Right renal cortex interstitium (tissue), 3 donors: Measurements from ENCODE around the gene UROC1. TPM values are rescaled to one million over a fixed set of nuclear protein-coding genes. Genes with fewer than 3 reads are reported as not detected.

Source experiments
- DNase-seq, 3 donors: peaks; one replicate each; pipeline ENCODE4 v3.0.0-alpha.2; 2013; ENCODE audit warnings: low read depth in 3 of 3, low spot score in 2 of 3
- polyA plus RNA-seq, 3 donors: library from polyadenylated mRNA; unstranded; fragments of 120-200 nt; gene quantifications; one replicate each; pipeline ENCODE4 v1.2.1, GENCODE V29; 2013; ENCODE audit not compliant: insufficient read length in 3 of 3

UROC1 gene
- polyA plus RNA-seq, 3 donors: 0.04 to 0.11 (median 0.07) TPM

DNA sequence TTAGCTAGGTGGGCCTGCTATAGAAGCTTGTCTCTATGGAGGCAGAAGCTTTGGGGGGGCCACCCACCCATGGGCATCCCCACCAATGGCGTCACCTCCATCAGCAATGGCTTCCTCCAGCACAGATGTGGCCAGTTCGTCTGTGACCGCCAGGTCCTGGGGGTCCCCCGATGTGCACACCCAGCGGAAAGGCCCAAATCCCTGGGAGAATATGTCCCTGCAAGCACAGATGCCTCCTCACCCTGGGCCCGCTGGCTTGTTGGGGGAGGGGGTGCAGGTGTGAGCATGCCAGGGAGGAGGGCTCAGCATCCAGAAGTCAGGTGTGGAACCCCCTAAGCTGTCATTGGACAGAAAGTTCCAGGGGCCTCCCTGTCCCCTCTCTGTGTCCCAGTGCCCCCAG lies 19.6 kb downstream of the UROC1 start:
- no peak for DNase-seq

DNA sequence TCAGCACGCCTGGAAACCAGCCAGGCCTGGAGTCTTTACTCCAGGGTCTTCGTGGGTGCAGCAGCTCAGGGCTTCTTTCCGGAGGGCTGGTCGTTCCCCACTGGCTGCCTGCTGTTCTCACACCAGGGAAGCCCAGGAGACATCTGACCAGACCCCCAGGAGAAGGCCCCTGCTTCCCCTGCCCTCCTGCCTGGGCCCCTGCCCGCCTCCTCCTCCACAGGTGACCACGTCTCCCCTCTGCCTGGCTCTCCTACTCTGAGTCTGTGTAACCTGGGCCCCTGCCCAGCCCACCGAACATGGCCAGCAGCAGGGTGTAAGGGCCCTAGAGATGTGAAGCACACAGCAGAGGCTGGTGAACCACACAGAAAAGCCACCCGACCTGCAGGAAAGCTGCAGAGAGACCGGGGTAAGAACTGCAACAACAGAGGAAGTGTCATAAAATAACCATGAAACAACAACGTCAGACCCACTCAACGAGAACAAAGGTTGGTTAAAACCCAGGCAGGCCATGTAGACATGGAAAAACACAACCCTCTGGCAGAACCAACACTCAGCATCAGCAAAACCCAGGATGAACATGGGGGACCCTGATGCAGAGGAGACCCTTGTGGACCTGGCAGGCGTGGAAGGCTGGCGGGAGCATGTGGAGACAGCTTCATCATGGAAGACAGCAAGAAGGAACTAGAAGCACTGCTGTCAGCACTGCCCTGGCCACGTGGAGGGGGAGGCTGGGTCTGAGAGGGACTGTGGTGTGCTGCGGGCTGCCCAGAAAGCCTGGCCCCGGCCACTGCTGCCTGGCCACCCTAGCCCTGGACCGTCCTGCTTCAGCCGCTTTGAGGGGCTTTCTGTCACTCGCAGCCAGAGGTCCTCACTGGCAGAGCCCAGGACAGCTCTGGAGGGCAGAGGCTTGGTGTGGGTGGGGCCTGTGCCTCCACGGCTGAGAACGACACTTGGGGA lies 20.4 kb downstream of the UROC1 start:
- DNase-seq: no peak

DNA sequence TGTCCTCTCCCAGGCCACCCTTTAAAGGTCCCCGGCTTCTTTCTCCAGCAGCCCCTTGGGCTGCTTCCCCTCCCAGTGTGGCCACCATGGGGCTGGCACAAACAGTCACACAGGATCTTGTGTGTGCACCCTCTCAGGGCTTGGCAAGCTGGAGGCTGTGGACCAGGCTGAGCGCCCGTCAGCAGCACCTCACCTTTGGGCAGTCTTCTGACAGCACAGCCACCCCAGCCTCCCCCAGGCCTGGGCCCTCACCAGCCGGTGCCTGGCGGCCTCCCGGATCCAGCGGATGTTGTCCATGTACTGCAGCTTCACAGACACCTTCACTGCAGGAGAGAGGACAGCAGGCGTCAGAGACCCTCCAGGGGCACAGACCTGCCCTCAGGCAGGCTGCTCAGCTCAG lies 21.8 kb downstream of the UROC1 start:
- no peak for DNase-seq

DNA sequence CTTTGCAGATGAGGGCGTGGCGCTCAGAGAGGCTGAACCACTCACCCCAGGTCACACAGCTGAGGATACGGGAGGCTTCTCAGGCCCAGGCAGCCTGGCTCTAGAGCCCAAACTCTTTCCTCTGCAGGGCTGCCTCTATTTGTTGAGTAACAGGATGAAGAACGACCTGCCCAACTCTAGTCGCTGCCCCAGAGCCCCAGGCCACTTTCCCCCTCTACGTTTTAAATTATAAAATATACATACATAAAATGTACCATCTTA lies 22.7 kb downstream of the UROC1 start:
- no peak for DNase-seq

DNA sequence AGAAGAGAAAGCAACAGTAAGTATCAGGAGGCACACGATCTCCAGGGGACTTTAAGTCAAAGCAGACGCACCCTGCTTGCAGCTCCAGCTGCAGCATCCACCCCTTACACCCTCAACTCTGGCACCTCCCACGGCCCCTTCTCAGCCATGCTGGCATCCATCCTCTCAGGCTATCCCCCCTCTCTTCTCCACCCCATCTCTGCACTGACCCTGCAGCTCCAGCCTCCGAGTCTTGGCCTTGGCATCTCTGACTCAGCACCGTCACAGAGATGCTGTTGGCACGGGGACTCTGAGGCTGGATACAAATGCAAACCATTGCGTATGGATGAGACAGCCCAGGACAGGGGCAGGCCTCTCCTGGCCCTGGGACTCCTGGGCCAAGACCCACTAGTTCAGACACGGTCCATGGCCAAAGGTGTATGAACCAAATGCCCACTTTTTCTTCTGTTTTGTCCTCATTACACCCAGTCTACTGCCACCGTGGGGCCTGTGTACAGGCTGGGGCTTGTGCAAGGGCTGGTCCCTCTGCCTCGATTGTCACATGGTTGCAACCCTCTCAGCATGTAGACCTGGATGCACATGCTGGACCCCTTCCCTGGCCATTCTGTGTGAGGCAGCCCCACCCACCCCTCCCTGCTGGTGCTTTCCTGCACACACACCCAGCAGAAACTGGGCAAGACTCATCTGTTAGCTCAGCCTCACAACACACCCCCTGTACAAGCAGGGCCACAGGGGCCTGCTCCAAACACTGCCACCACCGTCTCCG lies 23.2 kb downstream of the UROC1 start:
- no peak for DNase-seq

DNA sequence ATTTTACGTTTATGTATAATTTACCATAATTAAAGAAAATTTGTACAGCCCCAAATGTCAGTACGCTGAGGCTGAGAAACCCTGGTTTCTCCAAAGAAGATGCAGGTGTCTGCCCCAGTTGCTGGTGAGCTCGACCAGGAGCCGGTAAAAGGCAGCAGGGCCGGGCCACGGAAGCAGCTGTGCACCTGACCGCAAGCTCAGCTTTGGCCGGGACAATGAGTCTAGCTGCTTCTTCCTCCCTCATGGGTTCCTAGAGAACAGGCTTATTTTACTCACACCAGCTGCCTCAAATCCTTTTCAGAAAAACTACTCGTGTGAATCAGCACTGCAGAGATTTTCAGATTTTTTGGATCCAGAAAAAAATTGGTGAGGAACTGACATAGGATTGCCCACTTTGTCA lies 23.8 kb downstream of the UROC1 start:
- DNase-seq: no peak

DNA sequence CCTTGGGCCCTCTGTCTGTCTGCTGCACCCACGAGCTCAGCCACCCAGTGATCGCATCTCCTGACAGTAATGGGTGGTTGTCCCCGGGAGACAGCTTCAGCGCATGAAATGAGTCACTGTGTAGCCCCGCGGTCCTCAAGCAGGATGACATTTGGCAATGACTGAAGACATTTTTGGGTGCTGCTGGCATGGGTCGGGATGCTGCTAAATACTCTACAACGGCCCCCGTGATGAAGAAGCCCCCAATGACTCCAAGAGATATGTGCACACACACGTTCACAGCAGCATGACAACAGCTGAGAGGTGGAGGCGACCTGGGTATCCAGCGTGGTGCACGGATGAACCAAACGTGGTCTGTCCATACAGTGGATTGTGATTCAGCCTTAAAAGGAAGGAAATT lies 24.5 kb downstream of the UROC1 start:
- no peak for DNase-seq

DNA sequence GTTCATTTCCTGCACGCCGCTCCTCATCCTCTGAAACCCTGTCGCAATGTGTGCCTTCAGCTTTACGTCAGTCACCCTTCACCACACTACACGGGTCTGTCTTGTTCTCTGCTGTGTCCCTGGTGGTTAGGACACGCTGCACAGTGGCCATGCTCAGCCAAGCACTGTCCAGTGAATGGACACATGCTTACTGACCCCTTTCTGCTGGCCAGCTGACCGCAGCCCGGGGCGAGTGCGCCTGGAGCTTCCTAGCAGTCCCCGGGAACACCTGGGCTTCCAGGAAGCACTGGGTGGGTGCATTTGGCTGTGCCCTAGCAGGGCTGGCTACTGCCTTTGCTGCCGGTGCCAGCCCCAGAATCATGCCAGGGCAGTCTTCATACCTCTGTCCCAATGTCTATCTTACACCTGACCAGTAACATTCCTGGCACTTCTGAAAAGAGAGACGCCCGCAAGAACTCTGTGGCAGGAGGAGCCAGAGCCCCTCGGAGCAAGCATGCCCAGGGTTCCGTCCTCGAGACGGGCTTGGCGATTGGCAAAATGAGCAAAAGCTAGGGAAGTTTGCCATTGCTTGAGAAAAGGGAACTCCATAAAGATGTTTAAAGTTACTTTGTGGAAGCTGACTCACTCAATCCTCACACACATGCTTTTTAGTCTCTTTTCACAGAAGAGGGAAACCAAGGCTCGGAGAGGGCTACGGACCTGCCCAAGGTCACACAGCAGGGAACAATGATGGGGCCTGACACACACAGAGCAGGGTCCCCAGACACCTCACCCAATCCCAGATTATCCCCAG lies 26.2 kb downstream of the UROC1 start:
- DNase-seq: no peak

DNA sequence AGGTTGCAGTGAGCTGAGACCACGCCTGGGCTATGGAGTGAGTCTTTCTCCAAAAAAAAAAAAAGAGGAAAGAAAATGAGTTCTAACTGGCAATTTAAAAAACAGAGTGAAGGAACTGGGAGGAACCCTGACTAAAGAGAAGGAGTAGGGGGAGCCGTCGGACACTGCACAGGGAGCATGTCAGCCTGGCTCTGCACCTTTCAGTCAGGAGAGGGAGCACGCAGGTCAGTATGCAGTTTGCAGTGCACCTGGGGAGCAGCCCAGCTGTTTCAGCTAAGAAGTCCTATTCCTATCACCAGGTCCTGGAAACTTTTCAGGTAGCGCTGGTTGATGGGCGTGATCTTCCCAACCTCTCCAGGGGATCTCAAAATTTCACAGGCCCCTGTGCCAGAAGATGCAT lies 27.0 kb downstream of the UROC1 start:
- no peak for DNase-seq

DNA sequence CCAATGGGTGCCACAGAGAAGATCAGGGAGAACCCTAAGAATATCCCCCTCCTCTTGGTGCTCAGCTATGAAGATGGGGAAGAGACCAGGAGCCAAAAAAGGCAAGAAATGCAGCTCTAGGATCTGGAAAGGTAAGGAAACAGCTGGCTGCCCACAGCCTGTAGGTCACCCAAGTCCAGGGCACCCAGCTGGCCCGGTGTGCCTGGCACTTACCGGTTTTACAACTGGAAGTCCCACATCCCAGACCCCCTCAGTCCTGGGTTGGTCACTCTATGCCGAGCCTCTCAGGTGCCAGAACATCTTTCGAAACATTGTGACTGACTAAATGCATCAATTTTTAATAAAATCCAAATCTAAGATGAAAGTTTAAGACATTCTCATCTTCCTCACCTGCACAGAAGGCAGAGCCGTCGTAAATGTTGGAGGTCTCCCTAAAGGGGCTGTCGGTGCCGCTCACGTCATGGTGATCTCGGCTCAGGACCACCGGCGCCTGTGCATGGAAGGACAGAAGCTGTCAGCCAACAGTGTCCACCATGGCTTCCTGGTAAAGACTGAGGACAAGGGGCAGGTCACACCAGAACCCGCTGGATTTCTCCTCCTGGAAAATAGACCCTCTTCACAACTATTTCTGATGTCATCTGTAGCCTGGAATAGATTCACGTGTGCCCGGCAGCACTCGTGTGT lies 28.5 kb downstream of the UROC1 start:
- DNase-seq: no peak

DNA sequence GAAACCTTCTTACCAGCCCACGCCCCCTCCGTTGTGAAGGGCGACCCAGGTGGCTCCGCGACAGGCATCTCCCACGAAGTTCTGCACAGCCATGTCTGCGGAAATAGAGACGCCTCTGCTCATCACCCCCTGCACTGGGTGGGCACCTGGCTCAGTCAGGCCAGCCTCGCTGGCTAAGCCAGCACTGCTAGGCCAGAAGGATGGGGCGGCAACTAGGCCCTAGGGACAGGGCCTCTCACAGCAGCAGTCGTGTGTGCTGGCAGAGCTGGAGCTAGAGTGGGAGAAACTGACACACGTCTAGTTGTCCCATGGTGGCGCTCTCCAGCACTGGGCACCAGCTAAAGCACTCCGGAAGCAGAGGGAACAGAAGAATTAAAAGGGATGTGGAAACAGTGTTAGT lies 29.4 kb downstream of the UROC1 start:
- no peak for DNase-seq

DNA sequence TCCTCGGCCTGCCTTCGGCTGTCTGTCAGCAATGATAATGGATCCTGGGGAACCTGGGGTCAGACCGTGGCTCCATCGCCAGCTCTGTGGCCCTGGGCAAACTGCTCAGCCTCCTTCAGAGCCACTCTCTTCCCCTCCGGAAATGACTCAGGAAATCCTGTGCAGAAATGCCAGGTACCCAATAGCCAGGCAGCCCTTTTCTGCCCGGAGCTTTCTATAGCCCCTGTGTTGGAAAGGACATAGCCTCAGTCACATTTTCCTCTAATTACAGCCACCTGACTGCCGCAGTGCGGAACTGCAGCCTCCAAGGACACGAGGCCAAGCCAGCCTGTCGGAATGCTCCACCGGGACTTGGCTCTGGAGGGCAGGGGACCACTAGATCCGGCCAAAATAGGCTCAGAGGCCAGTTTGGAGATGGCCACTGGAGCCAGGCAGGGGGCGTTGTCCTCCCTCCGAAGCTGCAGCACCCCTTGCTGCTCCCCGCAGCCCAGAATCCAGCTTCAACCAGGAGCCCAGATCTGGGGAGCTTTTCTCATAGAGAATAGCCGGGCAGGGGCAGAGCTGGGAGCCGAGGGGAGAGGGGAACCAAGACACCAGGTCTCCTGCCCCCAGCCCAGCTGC lies 30.3 kb downstream of the UROC1 start:
- DNase-seq: no peak

DNA sequence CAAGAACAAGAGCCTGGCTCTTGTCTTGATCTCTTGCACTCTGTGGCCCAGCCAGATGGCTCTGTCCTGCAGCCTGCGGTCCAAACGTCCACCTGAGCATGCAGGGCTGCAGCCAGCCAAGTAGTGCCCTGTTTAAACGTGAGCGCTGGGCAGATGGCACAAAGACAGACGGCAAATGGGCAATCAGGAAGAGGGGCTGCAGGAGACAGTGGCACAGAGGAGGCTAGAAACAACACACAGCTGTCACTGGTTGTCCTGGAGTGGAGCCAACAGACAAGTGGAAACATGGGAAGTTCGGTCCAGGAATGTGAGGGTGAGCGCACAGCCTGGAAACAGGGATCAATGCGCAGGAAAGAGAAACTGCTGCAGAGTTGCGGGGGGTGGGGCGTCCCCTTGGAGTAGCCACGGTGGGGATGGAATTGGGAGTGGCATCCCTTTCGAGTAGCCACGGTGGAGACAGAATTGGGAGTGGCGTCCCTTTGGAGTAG lies 31.2 kb downstream of the UROC1 start:
- no peak for DNase-seq

DNA sequence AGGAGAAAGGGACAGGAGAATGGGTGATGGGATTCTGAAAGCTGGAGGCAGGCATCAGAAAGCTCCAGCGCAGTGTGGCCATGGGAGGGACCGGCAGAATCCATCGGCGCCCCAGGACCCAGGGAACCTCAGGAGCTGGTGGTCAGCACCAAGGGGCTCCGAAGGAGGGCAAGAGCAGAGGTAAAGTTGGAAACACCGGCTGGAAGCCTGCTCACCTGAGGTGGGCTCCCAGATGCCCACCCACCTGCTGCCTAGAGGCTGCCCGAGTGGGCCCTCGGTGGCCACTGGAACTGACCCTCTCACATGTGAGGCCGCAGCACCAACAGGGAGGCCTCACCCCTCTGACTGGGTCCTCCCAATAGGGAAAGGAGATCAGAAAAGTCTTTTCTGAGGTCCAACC lies 31.6 kb downstream of the UROC1 start:
- DNase-seq: no peak

DNA sequence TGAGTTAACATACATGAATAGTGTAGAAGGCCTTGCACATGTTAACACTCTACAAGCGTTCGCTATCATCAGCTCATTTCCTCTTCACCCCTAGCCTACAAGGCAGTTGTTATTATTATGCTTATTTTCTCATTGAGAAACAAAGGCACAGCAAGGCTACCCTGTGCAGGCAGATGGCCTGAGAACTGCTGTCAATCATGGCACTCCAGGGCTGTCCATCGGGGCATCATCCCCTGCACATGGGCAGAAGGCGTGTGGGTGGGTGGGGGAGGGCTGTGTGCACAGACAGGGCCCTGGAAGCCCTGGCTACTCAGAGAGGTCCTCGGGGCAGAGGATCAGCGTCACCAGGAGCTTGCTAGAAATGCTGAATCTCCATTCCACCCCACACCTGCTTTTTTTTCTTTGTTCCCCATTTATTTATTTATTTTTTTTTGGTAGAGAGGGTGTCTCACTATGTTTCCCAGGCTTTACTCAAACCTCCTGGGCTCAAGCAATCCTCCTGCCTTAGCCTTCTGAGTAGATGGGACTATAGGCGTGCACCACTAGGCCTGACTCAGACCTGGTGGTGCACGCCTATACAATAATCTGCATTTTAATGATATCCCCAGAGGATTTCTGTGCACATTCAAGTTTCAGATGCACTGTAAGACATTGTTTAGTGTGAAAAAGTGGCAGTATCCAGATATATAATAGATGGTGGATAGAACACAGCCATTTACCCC lies 32.2 kb downstream of the UROC1 start:
- DNase-seq: no peak

DNA sequence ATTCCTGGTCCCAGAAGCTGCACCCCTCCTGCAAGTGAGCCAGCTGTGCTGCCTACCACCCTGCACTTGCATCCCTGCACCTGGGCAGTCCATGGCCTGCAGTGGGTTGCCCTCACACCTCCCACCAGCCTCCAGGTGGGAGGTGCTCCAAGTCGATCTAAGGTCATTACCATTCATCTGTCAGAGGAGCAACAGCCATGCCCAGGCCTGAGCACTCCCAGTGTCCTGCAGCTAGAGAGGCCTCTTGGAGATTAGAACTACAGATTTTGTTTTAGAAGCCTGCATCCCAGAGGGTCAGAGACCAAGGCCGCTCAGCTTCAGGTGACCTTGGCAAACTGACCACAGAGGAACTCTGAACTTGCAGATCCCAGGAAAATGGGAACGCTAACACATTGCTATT lies 32.9 kb downstream of the UROC1 start:
- no peak for DNase-seq

DNA sequence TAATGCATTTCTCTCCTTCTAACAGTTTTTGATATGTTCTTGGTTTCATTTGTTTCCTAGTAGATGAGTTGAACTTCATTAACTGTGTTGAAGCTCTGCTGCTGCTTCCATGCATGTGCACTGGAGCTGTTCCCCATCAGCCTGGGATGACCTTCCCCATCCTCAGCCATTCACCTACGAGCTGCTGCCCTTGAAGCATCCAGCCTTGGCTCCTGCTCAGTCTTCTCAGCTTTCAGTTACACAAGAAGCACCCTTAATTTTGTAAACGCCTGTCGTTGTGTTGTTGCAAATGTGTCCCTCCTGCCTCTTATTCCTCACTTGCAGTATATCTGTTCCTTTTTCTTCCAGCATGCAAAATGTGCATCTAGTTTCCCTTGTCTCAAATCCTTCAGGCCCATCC lies 33.4 kb downstream of the UROC1 start:
- DNase-seq: no peak

DNA sequence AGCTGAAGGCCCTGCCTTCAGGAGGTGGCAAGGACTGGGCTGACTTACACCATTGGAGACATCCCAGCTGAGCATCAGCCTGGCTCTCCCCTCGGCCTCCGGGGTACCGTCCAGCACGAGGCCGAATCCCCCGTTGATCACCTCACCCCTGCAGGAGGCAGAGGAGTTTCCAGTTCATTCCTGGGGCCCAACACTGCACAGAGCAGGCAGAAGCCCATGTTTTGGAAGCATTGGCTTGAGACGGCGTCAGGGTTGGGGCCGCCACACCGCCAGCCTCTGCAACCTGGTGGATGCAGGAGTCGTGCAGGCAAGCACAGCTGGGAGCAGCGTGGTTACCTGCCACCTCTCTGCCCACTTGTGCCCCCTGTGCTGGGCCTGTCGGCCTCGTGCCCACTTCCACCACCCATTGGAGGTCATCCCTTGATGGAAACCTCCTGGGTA lies 34.2 kb downstream of the UROC1 start:
- no peak for DNase-seq

DNA sequence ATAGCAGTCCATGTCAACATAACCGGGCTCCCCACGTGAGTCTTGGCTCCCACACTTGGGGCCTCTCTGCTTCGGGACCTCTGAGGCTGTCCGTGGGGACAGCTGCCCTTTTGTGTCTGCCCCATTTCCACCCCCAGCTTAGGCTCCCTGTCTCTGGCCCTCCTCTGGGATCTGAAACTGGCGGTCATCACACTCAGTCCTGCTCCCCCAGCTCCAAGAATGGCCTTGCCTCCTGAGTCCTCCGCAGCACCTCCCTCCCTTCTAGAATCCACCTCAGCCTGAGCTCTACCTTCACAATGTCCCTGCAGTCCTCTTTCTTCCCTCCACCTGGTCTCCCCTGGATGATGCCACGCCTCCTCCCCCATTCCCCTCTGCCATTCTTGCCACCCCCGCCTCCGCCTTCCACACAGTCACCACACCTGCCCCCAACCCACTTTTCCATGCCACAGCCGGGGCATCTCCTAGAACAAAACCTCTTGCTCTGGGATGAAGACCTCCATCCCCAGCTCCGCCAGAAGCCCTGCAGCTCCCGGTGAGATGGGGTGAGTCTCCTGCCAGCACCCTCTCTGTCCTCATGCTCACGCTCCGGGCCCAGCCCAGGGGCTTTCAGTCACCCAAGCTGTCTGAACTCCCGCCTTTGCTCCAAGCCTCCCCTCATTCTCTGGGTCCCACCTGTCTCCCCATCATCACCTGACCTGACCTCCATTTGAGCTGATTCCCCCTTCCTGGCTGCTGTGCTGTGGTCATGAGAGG lies 34.9 kb downstream of the UROC1 start:
- DNase-seq: no peak
